ENCODE results near the gene ETFB. TPM values are rescaled to one million over a fixed set of nuclear protein-coding genes. Genes with fewer than 3 reads are reported as not detected.

The ETFB gene
- total RNA-seq, 1 donor, result 84.3 TPM

DNA sequence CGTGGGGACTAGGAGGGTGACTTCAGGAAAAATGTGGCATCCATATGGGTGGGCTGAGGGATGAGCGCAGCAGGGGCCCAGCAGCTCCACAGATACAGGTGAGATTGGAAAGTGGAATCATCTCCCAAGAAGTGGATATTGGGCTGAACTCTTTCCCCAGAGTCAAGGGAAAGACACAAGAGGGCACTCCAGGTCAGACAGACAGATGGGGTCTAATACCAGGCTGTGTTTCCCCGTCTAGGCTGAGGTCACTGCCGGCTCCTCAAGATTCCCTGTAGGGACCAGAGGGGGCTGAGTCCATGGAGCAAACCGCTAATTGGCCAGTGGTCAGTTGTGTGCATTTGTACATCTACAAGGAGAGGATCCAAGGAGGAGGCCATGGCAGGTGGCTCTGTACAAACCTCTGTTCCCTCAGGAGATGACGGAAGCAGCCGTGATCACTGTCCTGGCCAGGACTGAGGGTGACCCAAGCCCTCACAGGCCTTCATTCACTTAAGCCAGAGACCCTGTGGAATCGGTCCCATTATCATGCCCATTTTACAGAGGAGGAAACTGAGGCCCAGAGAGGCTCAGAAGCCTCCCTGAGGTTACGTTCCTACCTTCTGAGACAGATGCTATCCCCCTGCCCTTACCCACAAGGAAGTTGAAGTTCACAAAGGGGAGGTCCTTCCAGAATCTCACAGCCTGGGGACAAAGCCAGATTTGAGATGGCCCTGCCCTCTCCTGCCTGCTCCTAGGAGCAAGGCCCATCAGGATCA is 69.7 kb downstream of the ETFB start:
- DNase-seq (ENCODE audit: insufficient read length, low spot score, missing footprints), result peak; percentile 82
- H3K4me1 ChIP-seq (ENCODE audit: insufficient read depth, low read length), result no peaks in the 10 kb centered on the region
- H3K27me3 ChIP-seq (ENCODE audit: insufficient read depth, low read length), result peaks cover 5% of the 10 kb centered on the region
- H3K79me2 ChIP-seq (ENCODE audit: insufficient read depth, low read length), result no peaks in the 10 kb centered on the region
- no peaks in the 10 kb centered on the region for H3K9me3 ChIP-seq (ENCODE audit: low read depth, low read length)
- no peak overlapping the region for H2AFZ ChIP-seq (ENCODE audit: low read length)
- H3K4me3 ChIP-seq (ENCODE audit: insufficient read depth, low read length), result no peak overlapping the region
- H3K4me2 ChIP-seq (ENCODE audit: insufficient read depth, low read length), result no peak overlapping the region
- H3K27ac ChIP-seq (ENCODE audit: low read depth, low read length), result no peak overlapping the region
- H4K20me1 ChIP-seq (ENCODE audit: insufficient read depth, low read length), result no peaks in the 10 kb centered on the region
- H3K36me3 ChIP-seq (ENCODE audit: insufficient read depth, low read length), result no peaks in the 10 kb centered on the region
- TF ChIP-seq, protein P1, sequence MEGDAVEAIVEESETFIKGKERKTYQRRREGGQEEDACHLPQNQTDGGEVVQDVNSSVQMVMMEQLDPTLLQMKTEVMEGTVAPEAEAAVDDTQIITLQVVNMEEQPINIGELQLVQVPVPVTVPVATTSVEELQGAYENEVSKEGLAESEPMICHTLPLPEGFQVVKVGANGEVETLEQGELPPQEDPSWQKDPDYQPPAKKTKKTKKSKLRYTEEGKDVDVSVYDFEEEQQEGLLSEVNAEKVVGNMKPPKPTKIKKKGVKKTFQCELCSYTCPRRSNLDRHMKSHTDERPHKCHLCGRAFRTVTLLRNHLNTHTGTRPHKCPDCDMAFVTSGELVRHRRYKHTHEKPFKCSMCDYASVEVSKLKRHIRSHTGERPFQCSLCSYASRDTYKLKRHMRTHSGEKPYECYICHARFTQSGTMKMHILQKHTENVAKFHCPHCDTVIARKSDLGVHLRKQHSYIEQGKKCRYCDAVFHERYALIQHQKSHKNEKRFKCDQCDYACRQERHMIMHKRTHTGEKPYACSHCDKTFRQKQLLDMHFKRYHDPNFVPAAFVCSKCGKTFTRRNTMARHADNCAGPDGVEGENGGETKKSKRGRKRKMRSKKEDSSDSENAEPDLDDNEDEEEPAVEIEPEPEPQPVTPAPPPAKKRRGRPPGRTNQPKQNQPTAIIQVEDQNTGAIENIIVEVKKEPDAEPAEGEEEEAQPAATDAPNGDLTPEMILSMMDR (IDR thresholded peaks at IDR 0.05; ENCODE audit: extremely low read depth, low read depth, low read length), result no peak

DNA sequence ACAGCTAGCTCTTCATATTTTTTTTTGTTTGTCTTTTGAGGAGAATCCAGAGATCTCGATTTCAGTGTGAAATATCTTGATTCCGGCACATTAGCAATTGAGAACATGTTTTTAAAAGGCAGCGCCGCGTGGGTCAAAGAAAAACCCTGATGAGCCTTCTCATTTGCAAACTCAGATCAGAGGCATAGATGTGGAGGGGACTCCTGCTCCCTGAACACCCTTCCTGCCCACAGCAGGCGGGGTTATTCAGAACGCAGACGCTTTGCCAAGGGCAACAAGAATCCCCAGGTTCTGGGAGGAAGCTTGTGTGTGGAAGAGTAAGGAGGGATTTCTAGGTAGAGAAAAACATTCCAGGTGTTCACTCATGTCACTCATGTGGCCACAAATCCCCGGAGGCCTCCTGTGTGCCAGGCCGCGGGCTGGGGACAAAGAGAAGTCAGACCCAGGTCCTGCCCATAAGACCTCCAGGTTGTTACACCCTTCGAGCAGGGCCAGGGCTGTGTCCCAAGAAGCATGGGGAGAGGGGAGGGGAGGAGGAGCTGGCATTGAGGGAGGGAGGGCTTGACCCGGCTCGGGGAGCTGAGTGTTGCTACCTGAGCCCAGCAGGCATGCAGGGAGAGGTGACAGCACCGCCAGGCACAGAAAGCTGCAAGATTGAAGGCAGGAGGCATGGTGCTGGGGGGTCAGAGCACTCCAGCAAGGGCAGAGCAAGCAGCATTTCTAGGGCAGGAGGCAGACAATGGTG is 70.6 kb downstream of the ETFB start:
- H3K4me2 ChIP-seq (ENCODE audit: insufficient read depth, low read length), result no peak overlapping the region
- DNase-seq (ENCODE audit: insufficient read length, low spot score, missing footprints), result peak; percentile 63
- H3K4me3 ChIP-seq (ENCODE audit: insufficient read depth, low read length), result no peak overlapping the region
- no peaks in the 10 kb centered on the region for H3K4me1 ChIP-seq (ENCODE audit: insufficient read depth, low read length)
- TF ChIP-seq, protein P1 (IDR thresholded peaks at IDR 0.05; ENCODE audit: extremely low read depth, low read depth, low read length), result no peak
- H3K27ac ChIP-seq (ENCODE audit: low read depth, low read length), result no peak overlapping the region
- no peak overlapping the region for H2AFZ ChIP-seq (ENCODE audit: low read length)
- no peaks in the 10 kb centered on the region for H4K20me1 ChIP-seq (ENCODE audit: insufficient read depth, low read length)
- peaks cover 5% of the 10 kb centered on the region for H3K27me3 ChIP-seq (ENCODE audit: insufficient read depth, low read length)
- no peaks in the 10 kb centered on the region for H3K79me2 ChIP-seq (ENCODE audit: insufficient read depth, low read length)
- no peaks in the 10 kb centered on the region for H3K36me3 ChIP-seq (ENCODE audit: insufficient read depth, low read length)
- no peaks in the 10 kb centered on the region for H3K9me3 ChIP-seq (ENCODE audit: low read depth, low read length)

Other genes with a start within 250 kb of the ETFB start
- gene SIGLEC9, start 241.5 kb downstream of the ETFB start, total RNA-seq, result under 0.01 TPM in 1 of 2 replicates, not detected in the other
- gene SIGLEC7, start 224.1 kb downstream of the ETFB start, total RNA-seq, result not detected in 2 replicates
- not detected in 2 replicates for gene CD33, start 141.3 kb downstream of the ETFB start, total RNA-seq
- gene SIGLECL1, start 115.3 kb downstream of the ETFB start, total RNA-seq, result not detected in 2 replicates
- not detected in 2 replicates for gene IGLON5, start 54.7 kb downstream of the ETFB start, total RNA-seq
- 0.72 and 0.88 TPM in 2 replicates for gene VSIG10L, start 24.2 kb downstream of the ETFB start, total RNA-seq
- not detected in 2 replicates for gene CLDND2, start 2.6 kb upstream of the ETFB start, total RNA-seq
- not detected in 2 replicates for gene NKG7, start 6.3 kb upstream of the ETFB start, total RNA-seq
- gene LIM2, start 21.6 kb upstream of the ETFB start, total RNA-seq, result not detected in 2 replicates
- gene C19orf84, start 24.2 kb upstream of the ETFB start, total RNA-seq, result not detected in 2 replicates
- gene SIGLEC10, start 51.3 kb upstream of the ETFB start, total RNA-seq, result not detected in 2 replicates
- not detected in 2 replicates for gene SIGLEC8, start 92.1 kb upstream of the ETFB start, total RNA-seq
- not detected in 2 replicates for gene CEACAM18, start 112.2 kb upstream of the ETFB start, total RNA-seq
- gene SIGLEC12, start 135.4 kb upstream of the ETFB start, total RNA-seq, result under 0.01 TPM in 1 of 2 replicates, not detected in the other
- gene SIGLEC6, start 165.3 kb upstream of the ETFB start, total RNA-seq, result not detected in 2 replicates
- 6.2 and 7.6 TPM in 2 replicates for gene ZNF175, start 204.9 kb upstream of the ETFB start, total RNA-seq